HEK293 (cell line): ENCODE data around the gene GLCCI1.

Source experiments
- CTCF ChIA-PET: fragments of 350-600 bp; formaldehyde crosslinking; extraction: SDS; loops from one replicate; lab custom pipeline; 2021; ENCODE audit warnings: antibody characterized with exemption; lab: Yijun Ruan, JAX
- POLR2A ChIA-PET: fragments of 300-600 bp; formaldehyde crosslinking; extraction: SDS; loops from one replicate; lab custom pipeline; 2020; ENCODE audit warnings: antibody characterized with exemption, inconsistent platforms; lab: Yijun Ruan, JAX
- H3K27ac ChIP-seq: fragments of 200-500 bp; sonication (Bioruptor generic); 2 replicates; pipeline ENCODE4 v1.5.1; 2014; ENCODE audit warnings: low read depth, low read length, control low read depth, inconsistent platforms; ENCODE audit errors: extremely low read depth
- H3K36me3 ChIP-seq, 2 experiments: fragments of 200-500 bp in 1 of 2; sonication (Bioruptor generic) in 1 of 2; 1 replicate in 1 of 2; 2 replicates in 1 of 2; pipeline ENCODE4 v1.5.1; 2014 to 2017; ENCODE audit warnings: inconsistent platforms in 2 of 2, low read length in 2 of 2; ENCODE audit not compliant: control insufficient read depth in 2 of 2, insufficient read depth in 1 of 2
- H3K4me1 ChIP-seq: fragments of 200-500 bp; sonication (Bioruptor generic); 2 replicates; pipeline ENCODE4 v1.5.1; 2014; ENCODE audit warnings: mild to moderate bottlenecking, low read length, inconsistent platforms; ENCODE audit not compliant: control insufficient read depth, insufficient read depth
- H3K4me3 ChIP-seq: 2 replicates; pipeline ENCODE4 v1.5.1; 2011; ENCODE audit warnings: low read depth, mild to moderate bottlenecking, control low read depth, low read length, moderate library complexity
- H3K9me3 ChIP-seq: fragments of 200-500 bp; sonication (Bioruptor generic); 2 replicates; pipeline ENCODE4 v1.5.1; 2014; ENCODE audit warnings: low read depth, low read length, inconsistent platforms; ENCODE audit not compliant: control insufficient read depth, insufficient read depth
- KLF9 ChIP-seq: fragments of 450-650 bp; formaldehyde crosslinking; IDR thresholded peaks from 2 replicates; pipeline ENCODE4 v1.5.1; 2016; ENCODE audit warnings: missing biosample characterization, missing genetic modification characterization, low read depth
- OVOL3 ChIP-seq: fragments of 450-650 bp; formaldehyde crosslinking; IDR thresholded peaks from 2 replicates; pipeline ENCODE4 v1.5.1; 2016; ENCODE audit warnings: missing biosample characterization, missing genetic modification characterization
- SCRT2 ChIP-seq: fragments of 450-650 bp; formaldehyde crosslinking; IDR thresholded peaks from 2 replicates; pipeline ENCODE4 v1.5.1; 2016; ENCODE audit warnings: missing biosample characterization, missing genetic modification characterization
- ZBTB17 ChIP-seq: fragments of 450-650 bp; formaldehyde crosslinking; IDR thresholded peaks from 2 replicates; pipeline ENCODE4 v1.5.1; 2016; ENCODE audit warnings: missing biosample characterization, missing genetic modification characterization
- ZFHX2 ChIP-seq: fragments of 450-650 bp; formaldehyde crosslinking; conservative IDR thresholded peaks from 2 replicates; pipeline ENCODE4 v1.5.1; 2016; ENCODE audit warnings: missing biosample characterization, missing genetic modification characterization
- ZFP69B ChIP-seq: fragments of 450-650 bp; formaldehyde crosslinking; IDR thresholded peaks from 2 replicates; pipeline ENCODE4 v1.5.1; 2016; ENCODE audit warnings: missing biosample characterization, missing genetic modification characterization
- ZNF175 ChIP-seq: fragments of 450-650 bp; formaldehyde crosslinking; IDR thresholded peaks from 2 replicates; pipeline ENCODE4 v1.5.1; 2016; ENCODE audit warnings: missing biosample characterization, missing genetic modification characterization
- ZNF223 ChIP-seq: fragments of 450-650 bp; formaldehyde crosslinking; IDR thresholded peaks from 2 replicates; pipeline ENCODE4 v1.5.1; 2016; ENCODE audit warnings: missing biosample characterization, missing genetic modification characterization
- ZNF354C ChIP-seq: fragments of 450-650 bp; formaldehyde crosslinking; IDR thresholded peaks from 2 replicates; pipeline ENCODE4 v1.5.1; 2016; ENCODE audit warnings: missing biosample characterization, missing genetic modification characterization, low read depth, borderline replicate concordance
- ZNF416 ChIP-seq: fragments of 450-650 bp; formaldehyde crosslinking; IDR thresholded peaks from 2 replicates; pipeline ENCODE4 v1.5.1; 2016; ENCODE audit warnings: missing biosample characterization, missing genetic modification characterization
- ZNF433 ChIP-seq: fragments of 450-650 bp; formaldehyde crosslinking; IDR thresholded peaks from 2 replicates; pipeline ENCODE4 v1.5.1; 2016; ENCODE audit warnings: missing biosample characterization, missing genetic modification characterization, low read depth
- ZNF530 ChIP-seq: fragments of 450-650 bp; formaldehyde crosslinking; IDR thresholded peaks from 2 replicates; pipeline ENCODE4 v1.5.1; 2016; ENCODE audit warnings: low read depth, missing biosample characterization, missing genetic modification characterization
- ZNF558 ChIP-seq: fragments of 450-650 bp; formaldehyde crosslinking; IDR thresholded peaks from 2 replicates; pipeline ENCODE4 v1.5.1; 2016; ENCODE audit warnings: missing biosample characterization, missing genetic modification characterization
- ZNF610 ChIP-seq: fragments of 450-650 bp; formaldehyde crosslinking; IDR thresholded peaks from 2 replicates; pipeline ENCODE4 v1.5.1; 2016; ENCODE audit warnings: missing biosample characterization, missing genetic modification characterization, borderline replicate concordance
- ZNF626 ChIP-seq: fragments of 450-650 bp; sonication (Bioruptor Pico); formaldehyde crosslinking; IDR thresholded peaks from 2 replicates; pipeline ENCODE4 v1.5.1; 2018; ENCODE audit warnings: missing biosample characterization, missing genetic modification characterization, inconsistent platforms
- ZNF791 ChIP-seq: fragments of 450-650 bp; formaldehyde crosslinking; IDR thresholded peaks from 2 replicates; pipeline ENCODE4 v1.5.1; 2016; ENCODE audit warnings: missing biosample characterization, missing genetic modification characterization
- ZSCAN23 ChIP-seq: fragments of 450-650 bp; formaldehyde crosslinking; IDR thresholded peaks from 2 replicates; pipeline ENCODE4 v1.5.1; 2016; ENCODE audit warnings: missing biosample characterization, missing genetic modification characterization
- TF ChIP-seq, protein P1 (sequence below): fragments of 450-650 bp; formaldehyde crosslinking; conservative IDR thresholded peaks from 2 replicates; pipeline ENCODE4 v1.5.1; 2016; ENCODE audit warnings: low read depth, missing biosample characterization, missing genetic modification characterization
- TF ChIP-seq, protein P2 (sequence below): fragments of 450-650 bp; formaldehyde crosslinking; IDR thresholded peaks from 2 replicates; pipeline ENCODE4 v1.5.1; 2017; ENCODE audit warnings: missing biosample characterization, missing genetic modification characterization
- TF ChIP-seq, protein P3 (sequence below): sonication (generic); formaldehyde crosslinking; IDR thresholded peaks from 2 replicates; pipeline ENCODE4 v1.8.1; 2022; ENCODE audit warnings: mild to moderate bottlenecking, moderate library complexity, missing genetic modification reagents
- TF ChIP-seq, protein P4 (sequence below): fragments of 450-650 bp; formaldehyde crosslinking; IDR thresholded peaks from 2 replicates; pipeline ENCODE4 v1.5.1; 2017; ENCODE audit warnings: missing biosample characterization, missing genetic modification characterization
- TF ChIP-seq, protein P5 (sequence below): fragments of 450-650 bp; formaldehyde crosslinking; IDR thresholded peaks from 2 replicates; pipeline ENCODE4 v1.5.1; 2016; ENCODE audit warnings: missing biosample characterization, missing genetic modification characterization

GLCCI1 gene

DNA sequence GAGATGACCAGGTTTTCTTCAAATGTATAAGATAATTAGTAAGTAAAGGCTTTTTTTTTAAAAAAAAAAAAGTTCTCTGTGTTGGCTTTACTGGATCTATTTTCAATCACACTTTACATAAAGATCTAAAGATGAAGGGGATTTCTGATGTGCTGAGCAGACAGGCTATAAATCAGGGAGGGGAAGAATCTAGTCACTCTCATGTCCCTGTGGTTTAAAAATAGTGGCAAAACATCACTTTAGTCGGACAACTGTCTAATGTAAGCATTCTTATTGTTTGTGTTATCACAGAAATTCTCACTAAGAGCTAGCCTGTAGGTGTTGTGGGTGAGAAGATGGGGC is 160.7 kb downstream of the GLCCI1 start:
- Histone ChIP-seq H3K4me3 (no peak overlapping the region), H3K4me1 (no peaks in the 10 kb centered on the region), H3K36me3 (no peaks in the 10 kb centered on the region), H3K27ac (no peak overlapping the region), H3K9me3 (no peaks in the 10 kb centered on the region)
- ChIA-PET CTCF (no interaction called here), POLR2A (no interaction called here)
- no peak for TF ChIP-seq ZFP69B (tag by site-specific recombination)
- no peak for TF ChIP-seq ZNF610 (tag by site-specific recombination)
- TF ChIP-seq, protein P1, sequence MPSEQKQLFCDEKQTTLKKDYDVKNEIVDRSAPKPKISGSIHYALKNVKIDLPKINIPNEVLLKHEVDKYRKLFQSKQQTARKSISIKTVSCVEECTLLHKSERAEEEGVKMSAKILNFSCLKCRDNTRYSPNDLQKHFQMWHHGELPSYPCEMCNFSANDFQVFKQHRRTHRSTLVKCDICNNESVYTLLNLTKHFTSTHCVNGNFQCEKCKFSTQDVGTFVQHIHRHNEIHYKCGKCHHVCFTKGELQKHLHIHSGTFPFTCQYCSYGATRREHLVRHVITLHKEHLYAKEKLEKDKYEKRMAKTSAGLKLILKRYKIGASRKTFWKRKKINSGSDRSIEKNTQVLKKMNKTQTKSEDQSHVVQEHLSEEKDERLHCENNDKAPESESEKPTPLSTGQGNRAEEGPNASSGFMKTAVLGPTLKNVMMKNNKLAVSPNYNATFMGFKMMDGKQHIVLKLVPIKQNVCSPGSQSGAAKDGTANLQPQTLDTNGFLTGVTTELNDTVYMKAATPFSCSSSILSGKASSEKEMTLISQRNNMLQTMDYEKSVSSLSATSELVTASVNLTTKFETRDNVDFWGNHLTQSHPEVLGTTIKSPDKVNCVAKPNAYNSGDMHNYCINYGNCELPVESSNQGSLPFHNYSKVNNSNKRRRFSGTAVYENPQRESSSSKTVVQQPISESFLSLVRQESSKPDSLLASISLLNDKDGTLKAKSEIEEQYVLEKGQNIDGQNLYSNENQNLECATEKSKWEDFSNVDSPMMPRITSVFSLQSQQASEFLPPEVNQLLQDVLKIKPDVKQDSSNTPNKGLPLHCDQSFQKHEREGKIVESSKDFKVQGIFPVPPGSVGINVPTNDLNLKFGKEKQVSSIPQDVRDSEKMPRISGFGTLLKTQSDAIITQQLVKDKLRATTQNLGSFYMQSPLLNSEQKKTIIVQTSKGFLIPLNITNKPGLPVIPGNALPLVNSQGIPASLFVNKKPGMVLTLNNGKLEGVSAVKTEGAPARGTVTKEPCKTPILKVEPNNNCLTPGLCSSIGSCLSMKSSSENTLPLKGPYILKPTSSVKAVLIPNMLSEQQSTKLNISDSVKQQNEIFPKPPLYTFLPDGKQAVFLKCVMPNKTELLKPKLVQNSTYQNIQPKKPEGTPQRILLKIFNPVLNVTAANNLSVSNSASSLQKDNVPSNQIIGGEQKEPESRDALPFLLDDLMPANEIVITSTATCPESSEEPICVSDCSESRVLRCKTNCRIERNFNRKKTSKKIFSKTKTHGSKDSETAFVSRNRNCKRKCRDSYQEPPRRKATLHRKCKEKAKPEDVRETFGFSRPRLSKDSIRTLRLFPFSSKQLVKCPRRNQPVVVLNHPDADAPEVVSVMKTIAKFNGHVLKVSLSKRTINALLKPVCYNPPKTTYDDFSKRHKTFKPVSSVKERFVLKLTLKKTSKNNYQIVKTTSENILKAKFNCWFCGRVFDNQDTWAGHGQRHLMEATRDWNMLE: no peak
- no peak for TF ChIP-seq ZNF530
- TF ChIP-seq ZNF558 (tag by site-specific recombination): no peak
- TF ChIP-seq ZNF626: no peak
- TF ChIP-seq ZNF416 (tag by site-specific recombination): no peak
- TF ChIP-seq KLF9 (tag by site-specific recombination): no peak
- no peak for TF ChIP-seq ZFHX2 (tag by site-specific recombination)
- no peak for TF ChIP-seq OVOL3
- no peak for TF ChIP-seq ZSCAN23 (tag by site-specific recombination)
- TF ChIP-seq ZNF791 (tag by site-specific recombination): no peak
- TF ChIP-seq SCRT2 (tag by site-specific recombination): no peak
- TF ChIP-seq ZNF354C (tag by site-specific recombination): no peak
- TF ChIP-seq, protein P2, sequence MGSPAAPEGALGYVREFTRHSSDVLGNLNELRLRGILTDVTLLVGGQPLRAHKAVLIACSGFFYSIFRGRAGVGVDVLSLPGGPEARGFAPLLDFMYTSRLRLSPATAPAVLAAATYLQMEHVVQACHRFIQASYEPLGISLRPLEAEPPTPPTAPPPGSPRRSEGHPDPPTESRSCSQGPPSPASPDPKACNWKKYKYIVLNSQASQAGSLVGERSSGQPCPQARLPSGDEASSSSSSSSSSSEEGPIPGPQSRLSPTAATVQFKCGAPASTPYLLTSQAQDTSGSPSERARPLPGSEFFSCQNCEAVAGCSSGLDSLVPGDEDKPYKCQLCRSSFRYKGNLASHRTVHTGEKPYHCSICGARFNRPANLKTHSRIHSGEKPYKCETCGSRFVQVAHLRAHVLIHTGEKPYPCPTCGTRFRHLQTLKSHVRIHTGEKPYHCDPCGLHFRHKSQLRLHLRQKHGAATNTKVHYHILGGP (tag by site-specific recombination): no peak
- TF ChIP-seq, protein P3, sequence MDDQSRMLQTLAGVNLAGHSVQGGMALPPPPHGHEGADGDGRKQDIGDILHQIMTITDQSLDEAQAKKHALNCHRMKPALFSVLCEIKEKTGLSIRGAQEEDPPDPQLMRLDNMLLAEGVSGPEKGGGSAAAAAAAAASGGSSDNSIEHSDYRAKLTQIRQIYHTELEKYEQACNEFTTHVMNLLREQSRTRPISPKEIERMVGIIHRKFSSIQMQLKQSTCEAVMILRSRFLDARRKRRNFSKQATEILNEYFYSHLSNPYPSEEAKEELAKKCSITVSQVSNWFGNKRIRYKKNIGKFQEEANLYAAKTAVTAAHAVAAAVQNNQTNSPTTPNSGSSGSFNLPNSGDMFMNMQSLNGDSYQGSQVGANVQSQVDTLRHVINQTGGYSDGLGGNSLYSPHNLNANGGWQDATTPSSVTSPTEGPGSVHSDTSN (CRISPR knock-in tag): no peak
- TF ChIP-seq ZNF175 (tag by site-specific recombination): no peak
- TF ChIP-seq, protein P4, sequence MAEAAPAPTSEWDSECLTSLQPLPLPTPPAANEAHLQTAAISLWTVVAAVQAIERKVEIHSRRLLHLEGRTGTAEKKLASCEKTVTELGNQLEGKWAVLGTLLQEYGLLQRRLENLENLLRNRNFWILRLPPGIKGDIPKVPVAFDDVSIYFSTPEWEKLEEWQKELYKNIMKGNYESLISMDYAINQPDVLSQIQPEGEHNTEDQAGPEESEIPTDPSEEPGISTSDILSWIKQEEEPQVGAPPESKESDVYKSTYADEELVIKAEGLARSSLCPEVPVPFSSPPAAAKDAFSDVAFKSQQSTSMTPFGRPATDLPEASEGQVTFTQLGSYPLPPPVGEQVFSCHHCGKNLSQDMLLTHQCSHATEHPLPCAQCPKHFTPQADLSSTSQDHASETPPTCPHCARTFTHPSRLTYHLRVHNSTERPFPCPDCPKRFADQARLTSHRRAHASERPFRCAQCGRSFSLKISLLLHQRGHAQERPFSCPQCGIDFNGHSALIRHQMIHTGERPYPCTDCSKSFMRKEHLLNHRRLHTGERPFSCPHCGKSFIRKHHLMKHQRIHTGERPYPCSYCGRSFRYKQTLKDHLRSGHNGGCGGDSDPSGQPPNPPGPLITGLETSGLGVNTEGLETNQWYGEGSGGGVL (tag by site-specific recombination): no peak

DNA sequence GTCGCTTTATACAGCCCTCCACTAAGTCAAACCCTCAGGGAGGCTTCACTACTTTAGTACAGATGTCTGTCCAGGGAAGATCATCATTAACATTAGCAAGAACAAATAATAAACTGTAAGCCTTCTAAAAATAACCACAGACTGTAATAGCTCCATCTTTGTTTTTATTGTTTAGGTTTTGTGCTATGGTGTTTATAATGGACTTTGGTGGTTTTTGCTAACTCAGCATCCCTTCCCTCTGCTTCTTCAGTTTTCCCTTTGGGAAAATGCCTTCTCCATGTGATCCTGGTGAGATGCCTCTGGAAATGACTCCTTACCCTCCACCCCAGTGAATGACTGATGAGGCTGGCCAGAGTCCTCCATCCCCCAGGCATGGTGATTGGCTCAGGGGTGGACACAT is 162.1 kb downstream of the GLCCI1 start:
- no peaks in the 10 kb centered on the region for H3K4me1 ChIP-seq
- no peak overlapping the region for H3K4me3 ChIP-seq
- ChIA-PET POLR2A (no interaction called here), CTCF (no interaction called here)
- no peaks in the 10 kb centered on the region for H3K9me3 ChIP-seq
- H3K27ac ChIP-seq: no peak overlapping the region
- no peaks in the 10 kb centered on the region for H3K36me3 ChIP-seq
- TF ChIP-seq ZNF433 (no peak), ZNF223 (tag by site-specific recombination) (no peak), ZBTB17 (tag by site-specific recombination) (no peak)
- TF ChIP-seq, protein P5, sequence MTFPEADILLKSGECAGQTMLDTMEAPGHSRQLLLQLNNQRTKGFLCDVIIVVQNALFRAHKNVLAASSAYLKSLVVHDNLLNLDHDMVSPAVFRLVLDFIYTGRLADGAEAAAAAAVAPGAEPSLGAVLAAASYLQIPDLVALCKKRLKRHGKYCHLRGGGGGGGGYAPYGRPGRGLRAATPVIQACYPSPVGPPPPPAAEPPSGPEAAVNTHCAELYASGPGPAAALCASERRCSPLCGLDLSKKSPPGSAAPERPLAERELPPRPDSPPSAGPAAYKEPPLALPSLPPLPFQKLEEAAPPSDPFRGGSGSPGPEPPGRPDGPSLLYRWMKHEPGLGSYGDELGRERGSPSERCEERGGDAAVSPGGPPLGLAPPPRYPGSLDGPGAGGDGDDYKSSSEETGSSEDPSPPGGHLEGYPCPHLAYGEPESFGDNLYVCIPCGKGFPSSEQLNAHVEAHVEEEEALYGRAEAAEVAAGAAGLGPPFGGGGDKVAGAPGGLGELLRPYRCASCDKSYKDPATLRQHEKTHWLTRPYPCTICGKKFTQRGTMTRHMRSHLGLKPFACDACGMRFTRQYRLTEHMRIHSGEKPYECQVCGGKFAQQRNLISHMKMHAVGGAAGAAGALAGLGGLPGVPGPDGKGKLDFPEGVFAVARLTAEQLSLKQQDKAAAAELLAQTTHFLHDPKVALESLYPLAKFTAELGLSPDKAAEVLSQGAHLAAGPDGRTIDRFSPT (tag by site-specific recombination): no peak
